RWPE1 (cell line): Measurements from ENCODE around the gene HOXB3.

Source experiments
- CTCF ChIA-PET: fragments of 350-600 bp; sonication (Branson Sonifier 250); formaldehyde crosslinking; extraction: SDS; loops from one replicate; lab custom pipeline; 2021; lab: Yijun Ruan, JAX
- POLR2A ChIA-PET: fragments of 400-600 bp; formaldehyde crosslinking; extraction: SDS; loops from one replicate; lab custom pipeline; 2020; ENCODE audit warnings: antibody characterized with exemption; ENCODE audit not compliant: low non-redundant PET; lab: Yijun Ruan, JAX
- DNase-seq: peaks from one replicate; pipeline ENCODE4 v3.0.0; 2012; ENCODE audit warnings: low spot score
- H3K27ac ChIP-seq: fragments of 450-650 bp; 2 replicates; pipeline ENCODE4 v1.5.1; 2017
- TF ChIP-seq, protein P1 (sequence below): fragments of 450-650 bp; conservative IDR thresholded peaks from 2 replicates; pipeline ENCODE4 v1.5.1; 2017; ENCODE audit warnings: low read depth, mild to moderate bottlenecking

Gene HOXB3

DNA sequence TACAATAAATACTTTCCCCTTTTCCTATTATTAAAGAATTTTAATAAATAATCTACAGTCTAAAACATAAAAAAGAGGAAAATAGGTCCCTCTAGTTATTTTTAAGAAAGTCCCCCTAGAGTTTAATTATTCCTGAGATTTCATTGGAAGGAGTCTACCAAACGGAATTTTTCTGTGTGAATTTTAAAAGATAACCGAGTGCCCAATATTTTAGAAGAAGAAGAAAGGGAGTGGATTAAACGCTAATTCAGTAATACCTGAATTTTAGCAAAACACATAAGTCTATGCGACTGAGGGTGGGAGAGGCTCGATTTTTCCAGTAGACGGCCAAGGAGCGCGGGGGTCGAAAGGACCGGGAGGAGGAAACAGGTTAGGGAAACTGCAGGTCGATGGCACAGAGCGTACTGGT is 47.3 kb downstream of the HOXB3 start:
- CTCF ChIA-PET = interaction anchor here (0.6 kb wide), 1 partner anchor 1188 kb away, joined by 3 read pairs; no protein-coding TSS in a partner anchor
- DNase-seq = no peak
- H3K27ac ChIP-seq = no peak overlapping the region
- TF ChIP-seq, protein P1, sequence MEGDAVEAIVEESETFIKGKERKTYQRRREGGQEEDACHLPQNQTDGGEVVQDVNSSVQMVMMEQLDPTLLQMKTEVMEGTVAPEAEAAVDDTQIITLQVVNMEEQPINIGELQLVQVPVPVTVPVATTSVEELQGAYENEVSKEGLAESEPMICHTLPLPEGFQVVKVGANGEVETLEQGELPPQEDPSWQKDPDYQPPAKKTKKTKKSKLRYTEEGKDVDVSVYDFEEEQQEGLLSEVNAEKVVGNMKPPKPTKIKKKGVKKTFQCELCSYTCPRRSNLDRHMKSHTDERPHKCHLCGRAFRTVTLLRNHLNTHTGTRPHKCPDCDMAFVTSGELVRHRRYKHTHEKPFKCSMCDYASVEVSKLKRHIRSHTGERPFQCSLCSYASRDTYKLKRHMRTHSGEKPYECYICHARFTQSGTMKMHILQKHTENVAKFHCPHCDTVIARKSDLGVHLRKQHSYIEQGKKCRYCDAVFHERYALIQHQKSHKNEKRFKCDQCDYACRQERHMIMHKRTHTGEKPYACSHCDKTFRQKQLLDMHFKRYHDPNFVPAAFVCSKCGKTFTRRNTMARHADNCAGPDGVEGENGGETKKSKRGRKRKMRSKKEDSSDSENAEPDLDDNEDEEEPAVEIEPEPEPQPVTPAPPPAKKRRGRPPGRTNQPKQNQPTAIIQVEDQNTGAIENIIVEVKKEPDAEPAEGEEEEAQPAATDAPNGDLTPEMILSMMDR = no peak
- POLR2A ChIA-PET = no interaction called here

DNA sequence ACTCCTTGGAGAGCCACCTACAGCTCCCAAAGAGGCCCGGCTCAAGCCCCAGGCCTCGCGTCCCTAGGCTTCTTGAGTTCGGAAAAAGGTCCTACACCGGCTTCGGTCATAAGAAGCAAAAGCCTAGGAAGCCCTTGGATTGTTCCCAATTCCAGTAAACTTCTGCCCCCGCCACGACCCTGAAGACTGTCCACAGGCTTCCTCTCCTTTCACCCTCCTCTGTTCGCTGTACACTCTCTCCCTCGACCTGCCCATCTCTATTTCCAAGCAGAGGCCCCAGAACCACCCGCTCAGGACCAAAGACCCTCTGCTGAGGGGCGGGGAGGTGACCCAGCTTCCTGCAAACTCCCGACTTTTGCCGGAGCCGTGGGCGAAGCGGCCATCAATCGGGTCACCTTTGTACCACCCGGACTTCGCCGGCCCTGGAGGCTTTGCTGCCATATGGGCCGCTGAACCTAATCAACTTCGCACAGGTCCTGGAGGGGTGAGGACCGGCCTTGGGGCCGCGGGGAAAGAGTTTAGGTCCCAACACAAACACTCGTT is 47.9 kb downstream of the HOXB3 start:
- CTCF ChIA-PET = interaction anchor here (0.6 kb wide), 1 partner anchor 1187 kb away, joined by 3 read pairs; no protein-coding TSS in a partner anchor
- no peak overlapping the region for H3K27ac ChIP-seq
- TF ChIP-seq, protein P1 = no peak
- no peak for DNase-seq
- POLR2A ChIA-PET = no interaction called here

DNA sequence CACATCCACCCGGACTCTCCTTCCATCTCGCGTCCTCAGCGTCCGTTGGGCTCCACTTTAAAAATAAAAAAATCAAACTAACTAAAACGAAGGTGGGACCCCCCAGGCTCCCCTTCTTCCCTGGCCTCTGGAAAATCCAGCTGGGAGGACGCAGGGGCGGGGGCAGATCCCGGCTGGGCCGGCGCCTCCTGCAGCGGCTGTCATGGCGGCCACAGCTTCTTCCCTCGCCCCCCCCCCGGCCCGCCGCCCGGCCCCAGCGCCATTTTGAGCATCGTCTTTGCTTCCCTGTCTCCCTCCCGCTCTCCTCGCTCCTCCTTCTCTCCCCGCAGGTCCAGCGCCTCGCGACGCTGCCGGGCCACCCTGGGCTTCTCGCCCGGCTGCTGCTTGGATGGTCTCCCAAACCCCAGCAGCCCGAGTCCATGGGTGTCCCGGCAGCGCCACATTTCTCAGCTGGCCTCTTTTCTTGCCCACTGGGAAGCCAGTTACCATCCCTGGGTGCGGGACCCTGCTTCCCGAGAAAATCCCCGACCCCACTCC is 48.4 kb downstream of the HOXB3 start:
- DNase-seq = no peak
- H3K27ac ChIP-seq = no peak overlapping the region

DNA sequence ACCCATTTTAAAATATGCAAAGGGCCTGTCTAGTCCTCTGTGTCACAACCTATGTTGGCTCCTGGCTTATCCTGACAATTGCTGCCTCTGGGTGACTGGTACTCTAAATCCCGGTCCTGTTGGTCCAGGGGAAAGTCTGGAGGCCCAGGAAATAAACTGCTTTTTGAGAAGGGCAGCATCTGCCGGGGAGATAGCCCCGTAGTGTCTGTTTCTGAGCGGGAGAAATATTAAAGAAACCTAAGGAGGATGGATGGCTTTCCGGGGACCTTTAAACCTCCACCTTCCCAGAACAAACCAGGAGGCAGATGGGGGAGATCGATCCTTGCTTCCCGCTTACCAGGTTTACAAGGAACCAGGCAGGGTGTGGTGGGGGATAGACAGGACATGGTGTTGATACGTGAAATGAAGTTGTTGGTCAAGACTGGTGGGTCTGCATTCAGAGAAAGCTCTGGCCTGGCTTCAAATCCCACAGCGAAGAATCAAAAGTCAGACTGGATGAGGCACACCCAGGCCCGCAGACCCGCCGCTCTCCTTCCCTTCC is 48.9 kb downstream of the HOXB3 start:
- no peak for DNase-seq
- TF ChIP-seq, protein P1 = no peak
- no peak overlapping the region for H3K27ac ChIP-seq
- CTCF ChIA-PET = no interaction called here
- POLR2A ChIA-PET = no interaction called here

More for the DNA sequence above, 48.4 kb downstream of the HOXB3 start:
- TF ChIP-seq, protein P1 = no peak
- CTCF ChIA-PET = no interaction called here
- POLR2A ChIA-PET = no interaction called here

DNA sequence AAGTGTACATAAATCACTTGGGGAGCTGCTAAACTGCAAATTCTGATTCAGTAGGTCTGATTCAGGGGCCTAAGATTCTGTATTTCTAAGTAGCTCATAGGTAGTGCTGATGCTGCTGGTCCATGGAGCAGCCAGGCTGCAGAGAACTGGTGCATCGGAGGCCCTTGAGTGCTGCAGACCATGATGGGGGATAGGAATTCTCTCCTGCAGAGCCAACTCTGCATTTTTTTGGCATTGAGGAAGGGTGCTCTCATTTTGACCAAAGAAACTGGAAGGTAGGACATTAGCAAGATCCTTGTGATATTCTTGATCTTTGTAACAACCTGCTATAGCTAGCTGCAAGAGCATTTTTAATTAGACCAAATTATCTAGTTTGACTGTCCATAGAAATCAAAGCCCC is 49.8 kb downstream of the HOXB3 start:
- CTCF ChIA-PET = interaction anchor here (0.7 kb wide), 1 partner anchor 281 kb away, joined by 3 read pairs; no protein-coding TSS in a partner anchor
- TF ChIP-seq, protein P1 = no peak
- POLR2A ChIA-PET = no interaction called here
- DNase-seq = no peak
- no peak overlapping the region for H3K27ac ChIP-seq

DNA sequence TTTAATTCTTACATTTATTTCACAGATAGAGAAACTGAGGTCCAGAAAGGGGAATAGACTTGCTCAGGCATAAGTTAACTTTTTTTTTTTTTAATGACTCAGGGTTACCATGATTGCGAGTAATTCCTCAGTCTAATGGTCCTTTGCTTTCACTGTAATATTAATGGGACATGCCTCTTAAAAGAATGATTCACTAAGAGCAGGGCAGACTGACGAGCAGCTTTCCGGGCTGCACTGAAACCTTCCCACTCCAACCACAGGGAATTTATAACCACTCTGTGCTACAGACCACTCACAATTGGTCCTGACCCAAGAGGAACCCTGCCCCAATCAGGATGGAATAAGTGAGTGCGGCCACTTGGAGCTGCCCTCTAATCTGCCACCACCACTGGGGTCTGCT is 50.9 kb downstream of the HOXB3 start:
- CTCF ChIA-PET = no interaction called here
- POLR2A ChIA-PET = interaction anchor here (0.6 kb wide), 1 partner anchor 22 kb away, joined by 3 read pairs; no protein-coding TSS in a partner anchor
- TF ChIP-seq, protein P1 = no peak
- DNase-seq = no peak
- no peak overlapping the region for H3K27ac ChIP-seq
